HG02870 (cell line): Measurements from ENCODE around the gene RNASE1.

ENCODE experiments used
- ATAC-seq: cut with Tn5 transposase; IDR thresholded peaks from one replicate; pipeline ENCODE4 v1.9.1; 2021; ENCODE audit warnings: mild to moderate bottlenecking, moderate library complexity; ENCODE audit not compliant: unreplicated experiment

Gene RNASE1

DNA sequence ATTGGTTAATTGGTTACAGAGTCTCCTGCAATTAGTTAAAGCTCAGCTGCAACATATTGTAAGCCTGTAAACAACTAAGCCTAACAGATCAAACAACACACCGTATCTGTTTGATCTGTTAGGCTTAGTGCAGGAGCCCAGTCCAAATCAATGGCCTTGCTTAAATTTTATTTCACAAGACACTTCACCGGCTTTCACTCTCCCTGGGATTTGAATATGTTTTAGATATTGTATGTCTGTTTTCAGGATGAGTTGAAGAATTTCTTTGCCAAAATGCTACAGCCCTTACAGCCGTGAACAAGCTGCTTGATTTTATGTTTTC, 5.5 kb upstream of the RNASE1 start:
- no peak for ATAC-seq

DNA sequence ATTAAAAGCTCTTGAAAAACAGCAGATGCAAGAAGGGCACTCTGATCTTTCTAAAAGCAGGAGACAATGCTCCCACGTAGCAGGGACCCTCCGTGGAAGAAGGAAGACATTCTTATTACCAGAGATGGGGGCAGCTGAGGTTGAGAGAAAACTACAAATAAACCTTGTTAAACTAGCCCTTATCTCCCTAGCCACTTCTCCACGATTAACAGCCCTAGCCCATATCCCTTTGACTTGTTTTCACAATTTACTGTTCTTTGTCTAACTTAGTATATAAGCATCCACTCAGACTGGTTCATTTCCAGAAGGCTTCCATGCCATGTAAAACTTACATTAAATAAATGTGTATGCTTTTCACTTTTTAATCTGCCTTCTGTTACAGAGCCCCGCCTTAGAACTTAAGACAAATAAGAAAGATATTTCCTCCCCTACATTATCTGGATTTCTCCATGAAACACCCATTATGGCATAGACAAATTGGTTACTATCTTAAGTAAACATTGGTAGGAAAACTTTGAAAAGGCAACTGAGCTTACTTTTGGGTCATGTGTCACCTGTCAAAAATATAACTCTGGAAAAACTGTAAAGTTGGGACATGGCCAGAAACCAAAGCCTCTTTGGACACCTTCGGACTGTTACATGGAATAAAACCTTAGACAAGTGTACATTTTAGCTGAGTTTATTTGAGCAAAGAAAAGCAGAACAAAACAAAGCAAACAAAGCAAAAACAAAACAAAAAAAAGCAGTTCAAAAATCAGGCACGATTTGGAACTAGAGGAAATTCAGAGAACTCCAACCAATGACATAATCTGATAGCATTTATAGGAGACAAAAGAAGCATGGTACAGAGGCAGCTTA, 4.9 kb upstream of the RNASE1 start:
- ATAC-seq: no peak

DNA sequence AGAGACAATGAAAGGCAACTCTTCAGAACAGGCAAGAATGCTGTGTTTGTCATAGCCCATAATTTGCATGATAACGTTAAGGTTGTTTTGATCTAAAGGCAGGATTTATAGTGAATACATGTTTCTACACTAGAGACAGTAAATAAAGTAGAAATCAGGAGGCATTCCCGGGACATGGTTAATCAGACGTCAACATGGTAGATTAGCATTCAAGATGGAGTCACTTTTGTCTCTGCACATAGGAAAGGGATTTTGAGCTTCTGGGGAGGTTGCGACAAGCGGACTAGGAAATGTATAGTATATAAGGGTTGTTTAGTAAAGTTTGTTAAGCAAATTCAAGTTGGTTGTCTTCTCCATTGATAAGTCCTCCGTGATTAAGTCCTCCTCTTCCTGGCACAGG, 2.8 kb upstream of the RNASE1 start:
- ATAC-seq: no peak

DNA sequence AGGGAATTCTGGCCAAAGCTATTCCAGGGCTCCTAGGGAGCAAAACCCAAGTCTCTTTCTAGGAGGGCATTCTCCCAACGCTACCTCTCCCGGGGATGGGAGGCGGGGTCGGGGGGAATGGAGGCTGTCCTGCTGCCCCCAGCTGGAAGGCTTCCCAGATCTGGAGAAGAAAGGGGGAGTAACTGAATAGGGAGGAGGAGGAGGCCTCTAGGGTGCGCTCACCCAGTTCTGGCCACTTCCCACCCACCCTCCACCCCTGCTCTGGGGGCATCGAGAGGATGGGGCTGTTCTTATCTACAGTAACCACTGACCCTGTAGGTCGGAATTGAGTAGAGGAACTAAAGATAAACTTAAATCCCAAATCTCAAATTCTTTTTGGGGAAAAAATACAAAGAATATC, 579 bp upstream of the RNASE1 start:
- no peak for ATAC-seq

DNA sequence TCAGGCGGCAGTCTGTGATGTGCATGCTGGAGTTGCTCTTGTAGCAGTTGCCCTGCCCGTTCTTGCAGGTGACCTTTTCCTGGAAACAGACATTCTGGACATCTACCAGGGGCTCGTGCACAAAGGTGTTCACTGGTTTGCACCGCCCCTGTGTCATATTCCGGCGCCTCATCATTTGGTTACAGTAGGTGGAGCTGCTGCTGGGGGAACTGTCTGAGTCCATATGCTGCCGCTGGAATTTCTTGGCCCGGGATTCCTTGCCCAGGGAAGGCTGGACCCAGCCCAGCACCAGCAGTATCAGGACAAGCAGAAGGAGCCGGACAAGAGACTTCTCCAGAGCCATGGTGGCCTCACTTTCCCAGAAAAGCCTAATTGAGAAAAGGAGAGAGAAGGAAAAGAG, 918 bp downstream of the RNASE1 start:
- no peak for ATAC-seq

DNA sequence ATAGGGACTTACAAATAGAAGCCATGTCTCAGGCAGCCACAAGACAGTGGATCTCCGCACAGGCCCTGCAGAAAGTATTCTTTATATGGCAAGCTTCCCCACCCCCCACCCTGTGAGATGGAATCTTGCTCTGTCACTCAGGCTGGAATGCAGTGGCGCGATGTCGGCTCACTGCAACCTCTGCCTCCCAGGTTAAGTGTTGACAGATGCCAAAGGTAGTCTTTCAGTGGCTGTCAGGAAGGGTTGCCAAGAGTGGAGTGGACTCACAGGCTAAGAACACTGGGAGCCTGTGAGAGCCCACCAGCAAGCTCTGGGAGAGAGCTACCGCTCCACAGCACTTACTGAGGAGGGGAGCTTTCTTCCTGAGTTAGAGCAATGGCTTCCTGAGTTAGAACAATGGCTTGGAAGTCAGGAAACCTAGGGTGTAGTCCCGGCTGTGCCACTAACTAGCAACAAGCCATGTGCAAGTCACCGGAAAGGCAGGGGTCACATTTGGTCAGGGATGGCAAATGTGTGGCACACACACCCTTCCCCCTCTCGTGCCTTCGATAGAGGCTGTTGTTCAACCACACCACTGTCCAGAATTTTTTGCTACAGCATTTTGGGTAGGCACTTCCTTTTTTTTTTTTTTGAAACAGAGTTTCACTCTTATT, 2.6 kb downstream of the RNASE1 start:
- ATAC-seq: no peak

DNA sequence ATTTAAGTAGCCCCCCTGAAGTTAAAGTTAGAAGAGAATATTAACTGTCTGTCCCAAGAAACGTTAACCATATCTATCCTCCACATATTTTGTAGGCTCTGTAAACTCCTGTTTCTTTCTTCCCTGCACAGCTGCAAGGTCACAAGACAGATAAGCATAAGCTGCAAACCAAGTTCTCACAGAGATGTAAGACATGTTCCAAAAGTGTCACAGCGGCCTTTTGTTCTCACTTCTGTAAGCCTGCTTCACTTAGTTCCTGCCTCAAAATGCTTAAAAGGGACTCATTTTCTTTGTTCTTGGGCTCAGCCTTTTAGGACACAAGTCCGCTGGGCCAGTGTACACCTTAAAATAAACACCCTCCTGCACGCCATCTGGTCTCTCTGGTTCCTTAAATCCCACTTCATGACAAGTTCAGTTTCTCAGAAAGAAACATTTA, 3.2 kb downstream of the RNASE1 start:
- ATAC-seq: no peak

DNA sequence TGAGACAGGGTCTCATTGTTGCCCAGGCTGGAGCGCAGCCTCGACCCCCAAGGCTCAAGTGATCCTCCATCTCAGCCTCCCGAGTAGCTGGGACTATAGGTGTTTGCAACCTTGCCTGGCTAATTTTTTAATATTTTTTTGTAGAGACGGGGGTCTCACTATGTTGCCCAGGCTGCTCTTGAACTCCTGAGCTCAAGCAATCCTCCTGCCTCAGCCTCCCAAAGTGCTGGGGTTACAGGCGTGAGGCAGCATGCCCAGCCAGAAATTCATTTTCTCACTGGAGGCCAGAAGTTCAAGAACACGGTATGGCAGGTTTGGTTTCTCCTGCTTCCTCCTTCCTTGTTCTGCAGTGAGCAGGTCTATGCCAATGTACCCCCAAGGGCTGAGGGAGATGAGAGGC, 3.7 kb downstream of the RNASE1 start:
- ATAC-seq: no peak

DNA sequence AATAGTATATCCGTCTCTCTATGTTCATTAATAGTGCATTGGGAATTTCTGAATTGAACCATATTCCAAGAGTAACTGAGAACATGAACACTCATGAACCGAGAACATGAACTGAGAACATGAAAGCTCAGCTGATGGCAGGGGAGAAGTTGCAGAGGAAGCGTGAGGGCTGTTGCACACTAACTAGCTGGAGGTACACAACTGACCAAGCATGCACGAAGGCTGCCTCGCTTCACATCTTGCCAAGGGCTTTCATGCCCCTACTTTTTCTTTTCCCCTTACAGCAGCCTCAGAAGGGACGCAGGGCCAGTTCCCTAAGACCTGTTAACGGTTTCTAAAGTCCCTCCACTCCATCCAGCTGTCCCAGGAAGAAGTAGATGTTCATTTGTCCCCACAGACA, 4.3 kb downstream of the RNASE1 start:
- ATAC-seq: peak; percentile 58

DNA sequence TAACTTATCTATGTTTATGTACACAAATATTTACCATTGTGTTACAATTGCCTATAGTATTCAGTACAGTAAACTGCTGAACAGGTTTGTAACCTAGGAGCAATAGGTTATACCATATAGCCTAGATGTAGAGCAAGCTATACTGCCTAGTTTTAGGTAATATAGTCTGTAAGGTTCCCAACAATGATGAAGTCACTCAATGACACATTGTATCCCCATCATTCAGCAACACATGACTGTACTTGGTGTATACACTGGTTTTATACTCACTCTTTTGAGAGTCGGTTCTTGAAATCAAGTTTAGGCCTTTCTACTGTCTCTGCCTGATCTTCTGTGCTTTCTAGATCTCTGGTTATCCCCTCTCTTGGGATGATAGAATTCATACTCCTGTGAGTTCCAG, 5.5 kb downstream of the RNASE1 start:
- no peak for ATAC-seq

DNA sequence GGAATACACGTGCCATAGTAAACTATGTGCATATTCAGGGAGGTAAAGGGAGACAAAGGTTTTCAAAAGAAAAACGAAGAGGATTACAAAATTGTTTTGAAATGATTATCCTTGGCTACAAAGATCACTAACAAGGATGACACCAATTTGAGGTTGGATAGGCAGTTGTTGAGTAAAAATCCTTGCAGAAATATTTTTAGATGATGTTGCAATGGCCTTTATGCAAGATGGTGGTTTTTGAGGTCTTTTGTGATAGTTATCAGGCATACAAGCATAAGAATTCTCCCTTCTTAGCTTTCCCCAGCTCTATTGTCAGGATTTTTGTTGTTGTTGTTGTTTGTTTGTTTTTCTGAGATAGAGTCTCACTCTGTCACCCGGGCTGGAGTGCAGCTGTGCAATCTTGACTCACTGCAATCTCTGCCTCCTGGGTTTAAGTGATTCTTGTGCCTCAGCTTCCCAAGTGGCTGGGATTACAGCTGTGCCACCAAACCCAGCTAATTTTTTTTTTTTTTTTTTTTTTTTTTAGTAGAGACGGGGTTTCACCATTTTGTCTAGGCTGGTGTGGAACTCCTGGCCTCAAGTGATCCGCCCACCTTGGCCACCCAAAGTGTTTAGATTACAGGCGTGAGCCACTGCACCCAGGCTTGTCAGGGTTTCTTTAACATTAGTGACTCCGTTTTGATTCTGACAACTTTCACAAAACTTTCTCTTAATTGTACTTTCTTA, 7.8 kb downstream of the RNASE1 start:
- ATAC-seq: no peak

DNA sequence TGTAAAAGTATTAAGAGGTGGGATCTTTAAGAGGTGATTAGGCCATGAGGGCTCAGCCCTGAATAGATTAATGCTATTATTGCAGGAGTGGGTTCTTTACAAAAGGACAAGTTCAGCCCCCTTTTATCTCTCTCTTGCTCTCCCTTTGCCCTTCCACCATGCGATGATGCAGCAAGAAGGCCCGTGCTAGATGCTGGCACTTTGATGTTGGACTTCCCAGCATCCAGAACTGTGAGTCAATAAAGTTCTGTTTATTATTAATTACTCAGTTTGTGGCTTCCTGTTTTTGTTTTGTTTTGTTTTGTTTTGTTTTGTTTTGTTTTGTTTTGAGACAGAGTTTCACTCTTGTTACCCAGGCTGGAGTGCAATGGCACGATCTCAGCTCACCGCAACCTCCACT, 10.1 kb downstream of the RNASE1 start:
- ATAC-seq: no peak

DNA sequence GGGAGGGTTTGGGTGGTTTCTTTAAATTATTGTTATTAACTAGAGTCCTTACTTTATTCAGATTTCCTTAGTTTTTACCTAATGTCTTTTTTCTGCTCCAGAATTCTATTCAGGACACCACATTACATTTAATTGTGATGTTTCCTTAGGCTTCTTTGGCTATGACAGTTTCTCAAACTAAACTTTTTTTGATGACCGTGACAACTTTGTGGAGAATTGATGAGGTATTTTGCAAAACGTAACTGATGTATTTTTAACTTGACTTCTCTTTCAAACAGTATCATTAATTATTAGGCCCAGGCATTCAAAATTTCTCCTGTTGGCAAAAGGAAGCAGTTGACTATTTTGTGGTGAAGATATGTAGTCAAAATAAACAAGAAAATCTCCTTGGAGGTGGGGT, 11.0 kb downstream of the RNASE1 start:
- ATAC-seq: no peak

DNA sequence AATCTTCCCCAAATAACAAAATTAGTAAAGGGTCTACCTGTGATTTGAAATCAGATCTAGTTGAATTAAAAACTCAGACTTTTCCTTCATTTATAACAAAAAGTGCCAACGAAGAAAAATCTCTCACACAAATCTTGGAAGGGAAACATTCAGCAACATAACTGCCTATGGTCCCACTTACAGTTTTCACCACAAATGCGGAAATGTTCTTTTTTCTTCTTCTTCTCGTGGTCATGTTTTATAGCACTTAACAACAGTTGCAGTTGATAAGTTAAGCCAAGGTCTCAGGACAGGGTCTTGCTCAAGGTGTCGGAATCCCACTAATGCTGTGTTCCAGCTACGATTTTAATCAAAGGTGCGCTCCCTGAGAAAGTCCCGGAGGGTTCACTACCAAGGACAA, 11.5 kb downstream of the RNASE1 start:
- ATAC-seq: no peak

DNA sequence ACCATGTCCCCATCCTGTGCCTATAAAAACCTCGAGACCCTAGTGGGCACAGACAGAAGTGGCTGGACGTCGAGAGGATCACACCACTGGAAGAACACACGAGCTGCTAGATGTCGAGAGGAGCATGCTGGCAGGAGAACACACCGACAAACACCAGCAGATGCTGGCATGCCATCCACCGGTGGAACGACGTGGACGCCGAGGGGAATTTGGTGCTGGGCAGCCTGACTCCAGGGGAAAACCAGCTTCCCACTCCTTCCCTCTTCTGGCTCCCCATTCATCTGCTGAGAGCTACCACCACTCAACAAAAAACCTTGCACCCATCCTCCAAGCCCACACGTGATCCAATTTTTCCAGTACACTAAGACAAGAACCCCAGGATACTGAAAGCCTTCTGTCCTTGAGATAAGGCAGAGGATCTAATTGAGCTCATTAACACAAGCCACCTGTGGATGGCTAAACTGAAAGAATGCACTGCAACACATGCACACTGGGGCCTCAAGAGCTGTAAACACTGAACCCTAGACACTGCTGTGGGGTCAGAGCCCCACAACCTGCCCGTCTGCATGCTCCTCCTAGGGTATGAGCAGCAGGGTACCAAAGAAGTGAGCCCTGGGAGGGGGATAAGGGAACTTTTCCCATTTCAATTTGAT, 12.1 kb downstream of the RNASE1 start:
- no peak for ATAC-seq

DNA sequence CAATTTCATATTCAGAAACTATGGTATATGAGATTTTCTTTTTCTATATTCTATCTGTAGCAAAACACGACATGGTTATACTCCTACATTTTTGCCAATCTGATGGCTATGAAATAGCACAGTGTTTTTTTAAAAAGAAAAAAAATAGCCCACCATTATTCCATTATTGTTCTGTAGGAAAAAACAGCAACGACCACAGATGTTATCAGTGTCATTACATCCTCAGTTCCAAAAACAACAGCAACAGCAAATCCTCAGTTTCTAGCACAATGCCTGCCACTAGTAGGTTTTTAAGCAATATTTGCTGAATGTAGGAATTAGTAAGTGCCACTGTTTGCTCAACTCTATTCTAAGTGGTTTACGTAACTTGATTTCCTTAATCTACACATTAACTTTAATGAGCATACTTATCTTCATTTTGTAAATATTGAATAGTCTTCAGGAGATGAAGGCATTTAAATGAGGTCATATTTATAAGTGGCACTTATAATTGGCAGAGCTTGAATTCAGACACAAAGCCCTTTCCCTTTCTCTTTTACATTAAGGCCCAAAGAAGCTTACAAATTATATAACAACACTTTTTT, 13.3 kb downstream of the RNASE1 start:
- ATAC-seq: no peak

DNA sequence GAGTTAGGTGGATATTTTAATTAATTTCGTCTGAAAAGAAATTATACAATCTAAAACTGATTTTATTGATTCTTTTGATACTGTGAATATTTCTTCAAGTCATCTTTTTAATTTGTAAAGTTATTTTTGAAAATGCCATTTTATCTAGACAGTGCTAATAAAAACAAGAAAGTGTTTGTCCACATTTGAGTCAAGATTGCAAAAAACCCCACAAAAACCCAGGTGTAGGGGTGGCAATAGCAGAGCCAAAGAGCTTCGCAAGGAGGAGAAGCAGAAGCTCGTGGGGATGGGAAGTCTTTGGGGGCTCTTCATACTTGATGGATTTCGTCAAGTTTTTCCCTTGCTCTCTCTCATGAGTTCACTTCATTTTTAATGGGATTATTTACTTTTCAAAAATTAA, 15.6 kb downstream of the RNASE1 start:
- ATAC-seq: no peak

DNA sequence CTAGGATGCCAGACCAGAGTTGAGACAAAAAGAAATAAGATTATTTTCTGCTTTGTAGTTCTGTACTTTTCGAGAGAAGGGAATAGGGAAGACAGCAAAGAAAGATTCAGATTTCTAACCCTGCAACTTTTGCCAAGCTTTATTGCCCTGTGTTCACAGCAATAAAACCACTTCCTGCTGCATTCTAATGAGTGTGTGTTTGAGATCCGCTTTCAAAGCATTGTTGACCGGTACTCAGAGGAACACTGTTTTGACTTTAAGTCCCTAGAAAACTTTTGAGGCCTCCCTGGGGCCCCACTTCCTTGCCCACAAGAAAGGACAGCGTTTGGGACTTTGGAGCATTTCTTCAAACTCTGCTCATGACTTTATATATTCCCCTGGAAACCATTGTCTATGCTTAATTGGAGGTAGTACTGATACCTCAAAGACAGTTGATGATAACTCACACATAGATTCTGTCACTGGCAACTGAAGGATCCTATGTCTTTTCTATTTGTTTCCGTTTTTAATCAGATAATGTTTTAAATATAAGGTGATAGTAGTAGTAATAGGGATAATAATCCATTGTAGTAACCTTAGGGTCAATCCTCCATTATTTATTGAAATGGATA, 20.3 kb downstream of the RNASE1 start:
- peak; percentile 46 for ATAC-seq

DNA sequence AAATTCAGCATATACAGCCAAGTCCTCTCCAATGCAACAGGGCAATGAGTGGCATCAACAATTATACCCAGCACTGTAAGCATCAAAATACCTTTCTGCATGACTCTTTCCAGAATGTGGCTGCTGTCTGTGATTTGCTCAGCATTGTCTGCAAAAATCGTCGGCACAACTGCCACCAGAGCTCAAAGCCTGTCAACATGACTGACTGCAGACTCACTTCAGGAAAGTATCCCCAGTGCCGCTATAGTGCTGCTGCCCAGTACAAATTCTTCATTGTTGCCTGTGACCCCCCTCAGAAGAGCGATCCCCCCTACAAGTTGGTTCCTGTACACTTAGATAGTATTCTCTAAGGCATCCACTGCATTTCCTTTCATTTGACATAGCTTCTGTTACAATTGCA, 20.8 kb downstream of the RNASE1 start:
- ATAC-seq: no peak

DNA sequence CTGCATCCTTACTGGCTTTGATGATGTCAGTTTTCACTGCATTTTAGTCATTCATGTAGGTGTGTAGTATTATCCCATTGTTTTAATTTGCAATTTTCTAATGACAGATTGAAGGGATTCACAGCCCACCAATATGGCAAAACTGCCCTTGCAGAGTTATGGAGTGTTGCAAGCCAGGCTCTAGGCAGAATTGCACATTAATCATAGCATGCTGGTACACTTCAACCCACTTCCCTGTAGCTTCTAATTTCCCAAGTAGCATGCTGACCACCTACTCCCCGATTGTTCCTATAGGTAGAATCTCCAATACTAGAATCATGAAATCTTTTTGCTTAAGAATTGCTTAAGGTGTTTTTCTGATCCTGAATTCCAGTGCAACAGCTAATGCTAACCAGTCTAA, 26.7 kb downstream of the RNASE1 start:
- no peak for ATAC-seq

DNA sequence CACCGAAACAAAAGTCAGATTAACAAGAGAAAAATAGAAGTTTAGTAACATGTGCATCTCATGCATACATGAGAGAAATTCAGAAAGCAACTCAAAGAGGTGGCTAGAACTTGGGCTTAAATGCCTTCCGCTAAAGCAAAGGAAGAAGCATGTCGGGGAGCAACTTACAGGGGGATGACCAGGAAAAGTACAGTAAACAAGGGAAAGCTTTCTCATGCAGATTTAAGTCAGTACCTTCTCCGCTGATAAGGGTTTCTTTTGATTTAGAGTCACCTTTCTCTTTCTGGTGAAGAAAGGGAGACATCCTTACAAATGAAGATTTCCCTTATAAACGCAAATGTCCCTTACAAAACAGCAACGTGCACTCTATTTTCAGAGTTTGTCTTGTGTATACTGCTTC, 27.6 kb downstream of the RNASE1 start:
- no peak for ATAC-seq
